Muscle of arm (tissue), 12 donors: Measurements from ENCODE around the gene RAD51B. TPM values are rescaled to one million over a fixed set of nuclear protein-coding genes. Genes with fewer than 3 reads are reported as not detected.
"Not testable (repeated sequence)": the region's sequence is repeated elsewhere in the genome, so short reads cannot be mapped to it uniquely, and the experiment has no call there.

Source experiments
- DNase-seq: peaks from one replicate; pipeline ENCODE4 v3.0.0-alpha.2; 2013
- polyA plus RNA-seq, 12 donors: library from polyadenylated mRNA; unstranded; fragments of 120-200 nt; gene quantifications; one replicate each; pipeline ENCODE4 v1.2.1, GENCODE V29; 2013; ENCODE audit not compliant: insufficient read length in 12 of 12

RAD51B gene
- polyA plus RNA-seq, 12 donors: 6.3 to 13.1 (median 9.7) TPM; not detected in 2

- no peak for DNase-seq
These were observed 830.1 kb downstream of the RAD51B start for GRCh38 chr14:68649476-68650189.

- DNase-seq: no peak
These were observed 830.9 kb downstream of the RAD51B start for GRCh38 chr14:68650404-68650994.

- no peak for DNase-seq
These were observed 831.5 kb downstream of the RAD51B start for GRCh38 chr14:68651075-68651474.

GRCh38 chr14:68651652-68652432, 832.3 kb downstream of the RAD51B start:
- DNase-seq: no peak

- DNase-seq: no peak
These were observed 832.8 kb downstream of the RAD51B start for GRCh38 chr14:68652433-68652690.

- no peak for DNase-seq
These were observed 833.5 kb downstream of the RAD51B start for GRCh38 chr14:68653108-68653507.

GRCh38 chr14:68653804-68654203, 834.2 kb downstream of the RAD51B start:
- DNase-seq: no peak

GRCh38 chr14:68654471-68654941, 834.9 kb downstream of the RAD51B start:
- no peak for DNase-seq

- DNase-seq: no peak
These were observed 835.6 kb downstream of the RAD51B start for GRCh38 chr14:68655021-68655831.

- DNase-seq: no peak
These were observed 836.3 kb downstream of the RAD51B start for GRCh38 chr14:68655911-68656316.

GRCh38 chr14:68656452-68656851, 836.9 kb downstream of the RAD51B start:
- no peak for DNase-seq

- no peak for DNase-seq
These were observed 837.9 kb downstream of the RAD51B start for GRCh38 chr14:68657300-68658028.

GRCh38 chr14:68658029-68658509, 838.5 kb downstream of the RAD51B start:
- DNase-seq: no peak

- no peak for DNase-seq
These were observed 839.7 kb downstream of the RAD51B start for GRCh38 chr14:68658943-68659931.

- DNase-seq: no peak
These were observed 840.9 kb downstream of the RAD51B start for GRCh38 chr14:68660495-68660894.

GRCh38 chr14:68661226-68662225, 841.9 kb downstream of the RAD51B start:
- no peak for DNase-seq

GRCh38 chr14:68662392-68662791, 842.8 kb downstream of the RAD51B start:
- no peak for DNase-seq

- not testable (repeated sequence) for DNase-seq
These were observed 843.2 kb downstream of the RAD51B start for GRCh38 chr14:68662826-68663225.
